ENCODE data around the gene EMC9.

The EMC9 gene

GRCh38 chr14:24141097-24141880, at the start of gene EMC9:
EMC9 (minus strand) TSS chr14:24141591; CDS start chr14:24141304, 287 bp downstream.
- DNase-seq (ENCODE audit: low spot score), result peak; percentile 96

- no peak for DNase-seq (ENCODE audit: low spot score)
These were observed 49.0 kb upstream of the EMC9 start for GRCh38 chr14:24190416-24190815.

GRCh38 chr14:24189460-24189859, 48.1 kb upstream of the EMC9 start:
- no peak for DNase-seq (ENCODE audit: low spot score)

GRCh38 chr14:24189059-24189375, 47.6 kb upstream of the EMC9 start:
- no peak for DNase-seq (ENCODE audit: low spot score)

GRCh38 chr14:24188251-24189058, 47.1 kb upstream of the EMC9 start, which contains the start of gene IPO4:
IPO4 (minus strand) TSS chr14:24188816; CDS start chr14:24188787, 29 bp downstream.
- DNase-seq (ENCODE audit: low spot score), result peak; percentile 98

GRCh38 chr14:24187539-24187915, 46.1 kb upstream of the EMC9 start:
- no peak for DNase-seq (ENCODE audit: low spot score)

GRCh38 chr14:24186831-24187538, 45.6 kb upstream of the EMC9 start:
- no peak for DNase-seq (ENCODE audit: low spot score)

GRCh38 chr14:24185741-24186140, 44.4 kb upstream of the EMC9 start:
- no peak for DNase-seq (ENCODE audit: low spot score)

- DNase-seq (ENCODE audit: low spot score), result no peak
These were observed 43.6 kb upstream of the EMC9 start for GRCh38 chr14:24185026-24185425.

GRCh38 chr14:24184104-24184970, 42.9 kb upstream of the EMC9 start:
- no peak for DNase-seq (ENCODE audit: low spot score)

GRCh38 chr14:24183014-24183481, 41.7 kb upstream of the EMC9 start:
- DNase-seq (ENCODE audit: low spot score), result no peak

- DNase-seq (ENCODE audit: low spot score), result no peak
These were observed 40.9 kb upstream of the EMC9 start for GRCh38 chr14:24182110-24182882.

- no peak for DNase-seq (ENCODE audit: low spot score)
These were observed 40.1 kb upstream of the EMC9 start for GRCh38 chr14:24181371-24182077.

- peak; percentile 79 for DNase-seq (ENCODE audit: low spot score)
These were observed 38.8 kb upstream of the EMC9 start for GRCh38 chr14:24179961-24180796.

- no peak for DNase-seq (ENCODE audit: low spot score)
These were observed 38.0 kb upstream of the EMC9 start for GRCh38 chr14:24179294-24179960.

- no peak for DNase-seq (ENCODE audit: low spot score)
These were observed 37.2 kb upstream of the EMC9 start for GRCh38 chr14:24178399-24179178.

- DNase-seq (ENCODE audit: low spot score), result no peak
These were observed 36.5 kb upstream of the EMC9 start for GRCh38 chr14:24177891-24178290.
